H9 (cell line): ENCODE data around the gene FRAS1. TPM values are rescaled to one million over a fixed set of nuclear protein-coding genes. Genes with fewer than 3 reads are reported as not detected.

Experiments used
- DNase-seq: peaks from one replicate; pipeline ENCODE4 v3.0.0-alpha.2; 2017
- H2AFZ ChIP-seq: one replicate; pipeline ENCODE4 v1.6.1; 2013; ENCODE audit warnings: mild to moderate bottlenecking, low read length, control low read depth, moderate library complexity
- H2AK5ac ChIP-seq: 2 replicates; pipeline ENCODE4 v1.6.1; 2013; ENCODE audit warnings: low read length, control low read depth, mixed read lengths; ENCODE audit not compliant: insufficient read length
- H2BK120ac ChIP-seq: one replicate; pipeline ENCODE4 v1.6.1; 2013; ENCODE audit warnings: low read depth, mild to moderate bottlenecking, low read length, control low read depth, inconsistent platforms; ENCODE audit not compliant: poor library complexity, severe bottlenecking
- H2BK12ac ChIP-seq: 2 replicates; pipeline ENCODE4 v1.6.1; 2013; ENCODE audit warnings: low read length, control low read depth, mixed read lengths, low read depth; ENCODE audit not compliant: insufficient read length
- H2BK15ac ChIP-seq: 2 replicates; pipeline ENCODE4 v1.6.1; 2013; ENCODE audit warnings: low read depth, low read length, control low read depth
- H2BK20ac ChIP-seq: one replicate; pipeline ENCODE4 v1.6.1; 2013; ENCODE audit warnings: low read depth, mild to moderate bottlenecking, low read length, control low read depth, inconsistent platforms; ENCODE audit not compliant: poor library complexity, severe bottlenecking
- H2BK5ac ChIP-seq: 2 replicates; pipeline ENCODE4 v1.6.1; 2013; ENCODE audit warnings: low read length, control low read depth, mixed read lengths; ENCODE audit not compliant: insufficient read length
- H3K14ac ChIP-seq: 2 replicates; pipeline ENCODE4 v1.6.1; 2013; ENCODE audit warnings: low read length, control low read depth; ENCODE audit not compliant: insufficient read depth
- H3K18ac ChIP-seq: 2 replicates; pipeline ENCODE4 v1.6.1; 2013; ENCODE audit warnings: low read depth, mild to moderate bottlenecking, mixed read lengths, low read length, control low read depth; ENCODE audit not compliant: insufficient read length
- H3K23ac ChIP-seq: 2 replicates; pipeline ENCODE4 v1.6.1; 2013; ENCODE audit warnings: low read length, control low read depth, mixed read lengths, low read depth; ENCODE audit not compliant: insufficient read length
- H3K23me2 ChIP-seq: 2 replicates; pipeline ENCODE4 v1.6.1; 2013; ENCODE audit warnings: low read depth, mild to moderate bottlenecking, mixed read lengths, low read length, control low read depth; ENCODE audit not compliant: insufficient read length, poor library complexity, severe bottlenecking
- H3K27ac ChIP-seq: 2 replicates; pipeline ENCODE4 v1.5.1; 2013; ENCODE audit warnings: low read length, control low read depth, mixed read lengths, low read depth; ENCODE audit not compliant: insufficient read length
- H3K27me3 ChIP-seq: 2 replicates; pipeline ENCODE4 v1.6.1; 2013; ENCODE audit warnings: low read length, control low read depth, inconsistent platforms; ENCODE audit not compliant: insufficient read depth
- H3K4ac ChIP-seq: 2 replicates; pipeline ENCODE4 v1.6.1; 2013; ENCODE audit warnings: low read depth, mild to moderate bottlenecking, control low read depth, inconsistent platforms, low read length, moderate library complexity
- H3K4me1 ChIP-seq: 2 replicates; pipeline ENCODE4 v1.6.1; 2013; ENCODE audit warnings: low read length, control low read depth, inconsistent platforms; ENCODE audit not compliant: insufficient read depth
- H3K4me2 ChIP-seq: 2 replicates; pipeline ENCODE4 v1.6.1; 2013; ENCODE audit warnings: low read length, control low read depth, mixed read lengths; ENCODE audit not compliant: insufficient read length, insufficient read depth
- H3K56ac ChIP-seq: 2 replicates; pipeline ENCODE4 v1.6.1; 2013; ENCODE audit warnings: low read depth, mild to moderate bottlenecking, mixed read lengths, low read length, control low read depth; ENCODE audit not compliant: insufficient read length
- H3K79me1 ChIP-seq: 2 replicates; pipeline ENCODE4 v1.6.1; 2013; ENCODE audit warnings: low read depth, mild to moderate bottlenecking, moderate library complexity, low read length, control low read depth, inconsistent platforms; ENCODE audit not compliant: insufficient read depth, poor library complexity, severe bottlenecking
- H3K79me2 ChIP-seq: 2 replicates; pipeline ENCODE4 v1.6.1; 2013; ENCODE audit warnings: low read length, control low read depth, inconsistent platforms; ENCODE audit not compliant: insufficient read depth
- H3K9ac ChIP-seq: 2 replicates; pipeline ENCODE4 v1.6.1; 2013; ENCODE audit warnings: low read length, control low read depth, mixed read lengths; ENCODE audit not compliant: insufficient read length; ENCODE audit errors: extremely low read depth
- H3K9me3 ChIP-seq: one replicate; pipeline ENCODE4 v1.6.1; 2013; ENCODE audit warnings: low read depth, low read length, inconsistent platforms; ENCODE audit not compliant: control insufficient read depth
- H3T11ph ChIP-seq: one replicate; pipeline ENCODE4 v1.6.1; 2013; ENCODE audit warnings: mild to moderate bottlenecking, low read length, control low read depth, inconsistent platforms
- H4K20me1 ChIP-seq: one replicate; pipeline ENCODE4 v1.6.1; 2013; ENCODE audit not compliant: control insufficient read depth, insufficient read length, insufficient read depth
- H4K5ac ChIP-seq: 2 replicates; pipeline ENCODE4 v1.6.1; 2013; ENCODE audit warnings: low read depth, mild to moderate bottlenecking, mixed read lengths, low read length, control low read depth; ENCODE audit not compliant: insufficient read length
- H4K8ac ChIP-seq: replicated peaks from 2 replicates; pipeline ENCODE4 v1.6.1; 2013; ENCODE audit warnings: low read length, control low read depth, mixed read lengths, low read depth; ENCODE audit not compliant: insufficient read length
- H4K91ac ChIP-seq: 2 replicates; pipeline ENCODE4 v1.6.1; 2013; ENCODE audit warnings: low read depth, mild to moderate bottlenecking, moderate library complexity, mixed read lengths, low read length, control low read depth; ENCODE audit not compliant: insufficient read length
- H3K27ac Mint-ChIP-seq, 3 experiments: 2 replicates in 2 of 3; 3 replicates in 1 of 3; pipeline ENCODE4 v1.8.0; 2020 to 2021; ENCODE audit warnings: mixed read lengths in 3 of 3, mild to moderate bottlenecking in 1 of 3, moderate library complexity in 1 of 3
- H3K27me3 Mint-ChIP-seq: 2 replicates; pipeline ENCODE4 v1.8.0; 2021; ENCODE audit warnings: low read depth, mild to moderate bottlenecking, moderate library complexity, mixed read lengths
- H3K36me3 Mint-ChIP-seq, 3 experiments: 2 replicates in 2 of 3; 3 replicates in 1 of 3; pipeline ENCODE4 v1.8.0; 2020 to 2021; ENCODE audit warnings: low read depth in 3 of 3, mixed read lengths in 3 of 3; ENCODE audit not compliant: insufficient read depth in 1 of 3
- H3K4me1 Mint-ChIP-seq, 2 experiments: 2 replicates each; pipeline ENCODE4 v1.8.0; 2020; ENCODE audit warnings: mixed read lengths in 2 of 2
- H3K4me3 Mint-ChIP-seq, 2 experiments: 2 replicates in 1 of 2; 3 replicates in 1 of 2; pipeline ENCODE4 v1.8.0; 2020 to 2021; ENCODE audit warnings: mild to moderate bottlenecking in 2 of 2, mixed read lengths in 2 of 2, moderate library complexity in 1 of 2
- H3K9me3 Mint-ChIP-seq, 2 experiments: 2 replicates in 1 of 2; 3 replicates in 1 of 2; pipeline ENCODE4 v1.8.0; 2020; ENCODE audit warnings: mild to moderate bottlenecking in 2 of 2, mixed read lengths in 2 of 2, moderate library complexity in 1 of 2
- WGBS: extraction: QIAGEN DNeasy Blood & Tissue Kit; methylation state at CpG from one replicate; pipeline ENCODE4 v1.1.7; 2013; ENCODE audit warnings: missing lambda C conversion rate, low lambda C conversion rate, mixed read lengths; ENCODE audit not compliant: insufficient read length; ENCODE audit errors: extremely low coverage; 5-methylcytosine and 5-hydroxymethylcytosine counted together
- total RNA-seq: library from RNA; stranded (reverse); gene quantifications from 2 replicates; pipeline ENCODE4 v1.2.1, GENCODE V29; 2021
- TF ChIP-seq, protein P1 (sequence below): fragments of 200-600 bp; sonication (generic); conservative IDR thresholded peaks from 3 replicates; pipeline ENCODE4 v1.8.0; 2021; ENCODE audit warnings: antibody characterized with exemption, mild to moderate bottlenecking

The FRAS1 gene
- total RNA-seq, 1 experiment from 2014 or later = 58.5 TPM

- Histone ChIP-seq H3K9ac (no peak overlapping the region), H2BK120ac (no peak overlapping the region), H3K23me2 (no peaks in the 10 kb centered on the region), H4K91ac (no peak overlapping the region), H4K8ac (no peak overlapping the region), H3K27ac (no peak overlapping the region), H4K20me1 (no peaks in the 10 kb centered on the region), H3K27me3 (no peaks in the 10 kb centered on the region), H3K4me2 (no peak overlapping the region), H3K9me3 (no peaks in the 10 kb centered on the region), H2BK5ac (no peak overlapping the region), H3K4ac (no peak overlapping the region), H4K5ac (no peak overlapping the region), H3K79me1 (peaks cover 4% of the 10 kb centered on the region), H2AFZ (no peak overlapping the region), H3T11ph (no peak overlapping the region), H3K4me1 (peaks cover under 1% of the 10 kb centered on the region; the same call in 1 of the 2 replicates), H2AK5ac (no peak overlapping the region), H3K23ac (no peak overlapping the region), H3K18ac (no peak overlapping the region), H3K14ac (no peak overlapping the region), H2BK20ac (no peak overlapping the region), H2BK15ac (no peak overlapping the region), H2BK12ac (no peak overlapping the region), H3K79me2 (peaks cover 7% of the 10 kb centered on the region; the same call in 1 of the 2 replicates), H3K56ac (no peak overlapping the region)
- no peak for DNase-seq
- Mint-ChIP-seq H3K27me3 (no peaks in the 10 kb centered on the region), H3K4me1 (peaks cover 38 to 51% of the 10 kb centered on the region in 2 experiments), H3K9me3 (no peaks in the 10 kb centered on the region), H3K27ac (peak overlapping the region in 1 of 3 experiments; percentile 37; a peak in 1 of 7 replicates), H3K36me3 (peaks cover 29 to 35% (median 30%) of the 10 kb centered on the region in 3 experiments), H3K4me3 (no peak overlapping the region)
- TF ChIP-seq, protein P1, sequence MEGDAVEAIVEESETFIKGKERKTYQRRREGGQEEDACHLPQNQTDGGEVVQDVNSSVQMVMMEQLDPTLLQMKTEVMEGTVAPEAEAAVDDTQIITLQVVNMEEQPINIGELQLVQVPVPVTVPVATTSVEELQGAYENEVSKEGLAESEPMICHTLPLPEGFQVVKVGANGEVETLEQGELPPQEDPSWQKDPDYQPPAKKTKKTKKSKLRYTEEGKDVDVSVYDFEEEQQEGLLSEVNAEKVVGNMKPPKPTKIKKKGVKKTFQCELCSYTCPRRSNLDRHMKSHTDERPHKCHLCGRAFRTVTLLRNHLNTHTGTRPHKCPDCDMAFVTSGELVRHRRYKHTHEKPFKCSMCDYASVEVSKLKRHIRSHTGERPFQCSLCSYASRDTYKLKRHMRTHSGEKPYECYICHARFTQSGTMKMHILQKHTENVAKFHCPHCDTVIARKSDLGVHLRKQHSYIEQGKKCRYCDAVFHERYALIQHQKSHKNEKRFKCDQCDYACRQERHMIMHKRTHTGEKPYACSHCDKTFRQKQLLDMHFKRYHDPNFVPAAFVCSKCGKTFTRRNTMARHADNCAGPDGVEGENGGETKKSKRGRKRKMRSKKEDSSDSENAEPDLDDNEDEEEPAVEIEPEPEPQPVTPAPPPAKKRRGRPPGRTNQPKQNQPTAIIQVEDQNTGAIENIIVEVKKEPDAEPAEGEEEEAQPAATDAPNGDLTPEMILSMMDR = no peak
- WGBS = no CpG with 5 or more reads among the region's 4 CpGs
Observed at GRCh38 chr4:78069319-78069718, 12.2 kb downstream of the FRAS1 start.
